ENCODE measurements around the gene FDXR. TPM values are rescaled to one million over a fixed set of nuclear protein-coding genes. Genes with fewer than 3 reads are reported as not detected.

FDXR gene
- polyA plus RNA-seq, 3 donors, result 2.5 to 7.3 (median 6.2) TPM

DNA sequence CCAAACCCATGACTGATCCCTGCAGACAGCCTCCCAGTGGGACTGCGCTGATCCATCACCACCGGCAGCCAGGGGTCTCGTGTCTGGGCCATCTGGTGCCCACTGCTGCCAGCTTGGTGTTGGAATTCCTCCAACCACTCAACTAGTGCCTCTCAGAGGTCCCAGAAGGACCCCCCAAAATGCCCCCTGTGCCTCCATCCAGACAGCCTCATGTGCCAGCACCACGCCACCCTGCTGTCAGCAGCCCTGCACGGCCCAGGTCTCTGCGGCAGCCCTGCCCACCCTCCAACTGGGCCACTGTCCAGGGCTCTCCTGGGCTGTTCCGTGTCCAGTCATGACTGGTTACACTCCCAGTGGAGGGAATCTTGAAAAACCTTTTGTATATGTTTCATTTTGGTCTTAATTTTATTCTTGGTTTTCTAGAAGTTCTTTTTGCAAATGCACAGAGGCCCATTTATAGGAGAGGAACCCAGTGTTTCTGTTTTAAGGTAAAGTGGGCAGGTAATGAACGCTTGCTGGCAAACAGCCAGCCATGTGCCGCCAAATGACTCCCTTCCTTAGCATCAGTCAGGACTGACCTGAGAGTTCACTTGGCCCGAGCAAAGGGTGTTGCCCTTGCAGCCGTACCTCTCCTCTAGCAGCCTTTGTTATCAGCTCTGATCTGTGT is 47.7 kb downstream of the FDXR start:
- no peak overlapping the region for H3K4me3 Mint-ChIP-seq
- intact Hi-C loops (cut with micrococcal nuclease), result no loop called here
- Histone ChIP-seq H3K9ac (ENCODE audit: insufficient read depth, low read length, poor library complexity, severe bottlenecking) (no peak overlapping the region), H3K4me1 (ENCODE audit: control insufficient read depth in 1 of 2, insufficient read depth in 2 of 2, low read length in 2 of 2) (no peaks in the 10 kb centered on the region), H3K27ac (ENCODE audit: low read depth in 1 of 2, low read length in 2 of 2) (no peak overlapping the region), H4K20me1 (ENCODE audit: insufficient read depth, low read length) (peaks cover 40% of the 10 kb centered on the region), H3K4me2 (replicated peaks; ENCODE audit: extremely low read depth, low read length, poor library complexity, severe bottlenecking) (no peak overlapping the region), H3K79me2 (ENCODE audit: insufficient read depth, low read length) (no peaks in the 10 kb centered on the region), H3K27me3 (ENCODE audit: control insufficient read depth in 2 of 2, insufficient read depth in 2 of 2, low read length in 2 of 2) (no peaks in the 10 kb centered on the region), H3K9me3 (replicated peaks in 1 of 2; ENCODE audit: control insufficient read depth in 1 of 2, insufficient read depth in 1 of 2, low read length in 2 of 2) (no peaks in the 10 kb centered on the region), H2AFZ (ENCODE audit: insufficient read depth, low read depth, low read length, poor library complexity, severe bottlenecking) (no peak overlapping the region), H3K36me3 (replicated peaks in 1 of 2; ENCODE audit: control insufficient read depth in 1 of 2, insufficient read depth in 2 of 2, low read length in 2 of 2) (peaks cover 80 to 98% of the 10 kb centered on the region in 2 donors), H3K4me3 (replicated peaks in 1 of 3; ENCODE audit: low read depth in 2 of 3, low read length in 3 of 3) (no peak overlapping the region)
- no peak overlapping the region for H3K27ac Mint-ChIP-seq
- H3K9me3 Mint-ChIP-seq, result no peaks in the 10 kb centered on the region
- H3K4me1 Mint-ChIP-seq, result no peaks in the 10 kb centered on the region
- H3K36me3 Mint-ChIP-seq, result peaks cover 78 to 95% of the 10 kb centered on the region in 2 donors
- peaks cover 0 to 2% (median 0%) of the 10 kb centered on the region in 3 donors for H3K27me3 Mint-ChIP-seq (ENCODE audit: low read depth in 3 of 3)
- no peak for TF ChIP-seq CTCF (IDR thresholded peaks at IDR 0.05)
- no peak for DNase-seq
- 97% methylated on average over 9 of the region's 11 CpGs for WGBS (ENCODE audit: insufficient coverage)

DNA sequence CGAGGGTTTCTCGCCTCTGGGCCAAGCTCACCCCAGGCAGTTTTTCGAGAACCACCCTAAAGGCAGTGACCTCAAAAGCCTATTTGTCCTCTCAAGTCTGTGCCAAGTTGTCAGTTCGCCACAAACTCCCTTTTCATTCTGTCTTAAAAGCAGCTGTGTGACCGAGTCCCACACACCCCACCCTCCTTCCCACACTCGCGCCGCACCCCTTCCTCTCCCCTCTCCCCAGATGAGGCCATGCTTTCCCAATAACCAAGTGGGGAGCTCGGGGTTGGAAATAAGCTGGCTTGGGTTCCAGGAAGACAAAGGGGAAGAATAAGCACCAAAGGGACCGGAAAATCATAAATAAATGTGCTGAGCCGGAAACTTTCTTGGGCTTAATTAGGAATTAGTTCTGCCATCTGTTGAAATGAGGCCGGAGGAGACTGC is 49.8 kb downstream of the FDXR start:
- H3K27ac Mint-ChIP-seq, result no peak overlapping the region
- H3K4me1 Mint-ChIP-seq, result no peaks in the 10 kb centered on the region
- H3K4me3 Mint-ChIP-seq, result no peak overlapping the region
- H3K9me3 Mint-ChIP-seq, result no peaks in the 10 kb centered on the region
- 85% methylated on average over 7 of the region's 12 CpGs for WGBS (ENCODE audit: insufficient coverage)
- H3K79me2 ChIP-seq (ENCODE audit: insufficient read depth, low read length), result no peaks in the 10 kb centered on the region
- peaks cover 81 to 99% of the 10 kb centered on the region in 2 donors for H3K36me3 ChIP-seq (replicated peaks in 1 of 2; ENCODE audit: control insufficient read depth in 1 of 2, insufficient read depth in 2 of 2, low read length in 2 of 2)
- H3K27me3 Mint-ChIP-seq (ENCODE audit: low read depth in 3 of 3), result peaks cover 0 to 4% (median 0%) of the 10 kb centered on the region in 3 donors
- H2AFZ ChIP-seq (ENCODE audit: insufficient read depth, low read depth, low read length, poor library complexity, severe bottlenecking), result no peak overlapping the region
- H3K4me3 ChIP-seq (replicated peaks in 1 of 3; ENCODE audit: low read depth in 2 of 3, low read length in 3 of 3), result no peak overlapping the region
- no peak overlapping the region for H3K9ac ChIP-seq (ENCODE audit: insufficient read depth, low read length, poor library complexity, severe bottlenecking)
- H3K4me1 ChIP-seq (ENCODE audit: control insufficient read depth in 1 of 2, insufficient read depth in 2 of 2, low read length in 2 of 2), result no peaks in the 10 kb centered on the region
- H3K9me3 ChIP-seq (replicated peaks in 1 of 2; ENCODE audit: control insufficient read depth in 1 of 2, insufficient read depth in 1 of 2, low read length in 2 of 2), result no peaks in the 10 kb centered on the region
- no peak for TF ChIP-seq CTCF (IDR thresholded peaks at IDR 0.05)
- peaks cover 43% of the 10 kb centered on the region for H4K20me1 ChIP-seq (ENCODE audit: insufficient read depth, low read length)
- no peak for DNase-seq
- no peak overlapping the region for H3K27ac ChIP-seq (ENCODE audit: low read depth in 1 of 2, low read length in 2 of 2)
- H3K36me3 Mint-ChIP-seq, result peaks cover 82 to 97% of the 10 kb centered on the region in 2 donors
- H3K4me2 ChIP-seq (replicated peaks; ENCODE audit: extremely low read depth, low read length, poor library complexity, severe bottlenecking), result no peak overlapping the region
- no peaks in the 10 kb centered on the region for H3K27me3 ChIP-seq (ENCODE audit: control insufficient read depth in 2 of 2, insufficient read depth in 2 of 2, low read length in 2 of 2)
- intact Hi-C loops (cut with micrococcal nuclease), result no loop called here
